Activated gamma-delta T cell treated with anti-CD3 and anti-CD28 coated beads, Interleukin-2, amount 50 U/mL, for 16 hours (primary cell): ENCODE measurements around the gene IL16.
"Not testable (repeated sequence)": the region's sequence is repeated elsewhere in the genome, so short reads cannot be mapped to it uniquely, and the experiment has no call there.

Experiments
- DNase-seq: peaks from one replicate; pipeline ENCODE4 v3.0.0-alpha.2; 2020; ENCODE audit warnings: low read depth

Gene IL16

DNA sequence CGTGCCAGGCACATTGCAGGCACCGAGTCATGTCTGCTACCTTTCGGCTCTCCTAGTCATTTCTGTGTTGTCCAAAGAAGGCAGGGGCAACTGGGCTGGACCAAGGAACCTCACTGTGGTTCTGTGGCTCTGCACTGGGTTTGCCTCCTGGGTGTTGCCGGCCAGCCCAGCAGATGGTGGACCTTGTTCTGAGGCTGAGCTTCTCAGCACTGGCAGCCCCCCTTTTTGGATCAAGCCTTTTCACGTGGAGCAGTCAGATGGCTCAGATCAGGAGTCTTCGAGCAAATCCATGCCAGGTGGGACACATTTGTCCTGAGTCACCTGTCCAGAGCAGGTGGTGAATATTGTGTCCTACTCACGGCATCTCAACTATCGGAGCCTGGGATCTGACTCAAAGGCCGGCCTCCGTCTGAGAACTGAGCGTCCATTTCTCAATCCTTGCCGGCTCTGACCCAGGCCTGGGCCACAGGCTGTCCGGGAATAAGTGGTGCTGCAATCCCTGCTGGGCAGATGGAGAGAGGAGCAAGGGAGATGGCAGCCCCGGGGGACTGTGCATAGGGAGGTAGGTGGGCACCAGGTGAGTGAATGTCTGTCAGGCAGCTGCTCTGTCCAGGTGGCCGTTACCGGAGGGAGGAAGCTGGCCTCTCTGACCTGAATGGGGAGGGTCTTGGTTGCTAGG, at the start of gene IL16:
IL16 (plus strand) TSS at position 304 of the 679 bp plus-strand sequence. CDS start 28,521 bp downstream, outside the sequence.
- no peak for DNase-seq

DNA sequence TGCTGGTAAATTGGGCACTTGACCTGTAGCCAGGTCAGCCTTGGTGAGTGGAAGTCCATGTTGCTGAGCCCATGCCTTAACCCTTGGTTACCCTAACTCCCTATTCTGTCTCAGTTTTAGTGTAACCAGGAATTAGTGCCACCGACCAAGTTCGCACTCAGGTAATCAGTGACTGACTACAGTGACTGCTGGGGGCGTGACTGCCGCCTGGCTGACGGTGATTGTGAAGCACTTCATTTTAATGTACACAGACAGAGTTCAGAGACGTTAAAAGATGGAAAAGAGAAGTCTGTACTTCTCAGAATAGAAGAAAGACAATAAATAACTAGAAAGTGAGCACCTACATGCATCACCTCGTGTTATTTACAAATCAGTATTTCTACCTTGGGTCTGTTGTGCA, 45.3 kb upstream of the IL16 start:
- no peak for DNase-seq

DNA sequence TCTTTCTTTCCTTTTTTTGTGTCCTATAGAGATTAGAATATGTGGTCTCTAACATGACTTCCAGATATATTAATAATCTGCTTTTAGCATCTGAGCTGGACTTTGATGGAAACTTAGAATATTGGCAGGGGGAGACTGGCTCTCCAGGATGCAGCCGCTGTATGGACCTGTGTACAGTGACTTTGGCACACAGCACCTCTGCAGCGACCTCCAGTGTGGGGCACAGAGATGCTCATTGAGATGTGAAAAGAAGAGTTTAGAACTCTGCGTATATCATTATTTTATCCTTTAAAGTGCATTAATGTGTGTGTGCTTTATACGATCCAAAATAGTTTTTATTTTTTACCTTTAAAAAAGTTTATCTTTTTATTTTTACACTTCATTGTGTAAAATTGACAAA, 44.3 kb upstream of the IL16 start:
- no peak for DNase-seq

DNA sequence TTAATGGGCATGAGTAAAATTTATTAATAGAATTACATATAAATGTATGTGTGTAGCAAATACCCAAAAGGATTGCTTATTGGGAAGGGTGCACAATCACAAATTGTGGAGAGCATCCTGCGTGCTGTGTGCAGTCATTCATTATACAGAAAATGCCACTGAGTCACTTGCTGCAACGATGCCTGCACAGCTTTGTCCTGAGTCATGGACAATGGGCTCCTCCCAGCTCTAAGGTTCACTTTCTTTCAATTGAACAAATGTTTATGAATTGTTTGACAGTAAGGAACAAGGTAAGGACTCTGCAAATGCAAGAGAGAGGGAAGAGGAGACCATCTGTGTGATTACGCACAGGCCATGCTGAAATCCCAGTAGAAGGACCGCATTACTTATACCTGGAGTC, 43.9 kb upstream of the IL16 start:
- no peak for DNase-seq

DNA sequence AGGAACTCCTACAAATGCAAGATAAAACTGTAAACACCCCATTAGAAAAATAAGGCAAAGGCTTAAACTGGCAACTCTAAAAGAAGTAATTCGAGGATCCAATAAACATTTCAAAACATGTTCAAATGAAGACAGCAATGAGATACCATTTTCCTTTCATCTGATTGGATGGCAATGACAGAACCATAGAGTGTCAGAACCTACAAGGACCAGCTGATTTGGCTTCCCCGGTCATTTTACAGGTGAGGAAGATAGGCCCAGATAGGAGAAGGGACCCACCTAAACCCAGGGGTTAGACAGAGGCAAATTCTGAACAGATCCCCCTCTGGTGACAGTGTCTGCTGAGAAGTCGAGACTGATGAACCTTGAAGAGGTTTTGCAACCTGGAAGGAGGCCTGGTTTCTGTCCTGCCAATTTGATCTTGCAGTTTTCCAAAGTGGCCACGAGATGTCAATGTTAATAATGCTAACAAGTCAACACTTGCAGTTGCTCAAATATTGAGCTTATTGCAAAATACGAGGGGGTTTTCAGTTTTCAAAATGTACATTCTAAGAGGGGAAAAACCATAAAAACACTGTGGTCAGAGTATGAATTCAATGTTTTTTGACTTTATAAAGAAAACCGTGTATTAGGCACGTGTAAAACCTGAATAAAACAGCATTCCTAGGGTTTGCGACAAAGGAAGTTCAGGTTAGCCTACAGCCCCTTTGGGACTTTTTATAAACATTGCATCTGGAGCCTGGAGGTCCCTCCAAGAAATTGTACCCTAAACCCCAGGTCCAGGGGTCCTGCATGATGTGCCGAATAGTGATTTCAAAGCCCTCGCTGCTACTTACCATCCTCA, 41.1 kb upstream of the IL16 start:
- no peak for DNase-seq

DNA sequence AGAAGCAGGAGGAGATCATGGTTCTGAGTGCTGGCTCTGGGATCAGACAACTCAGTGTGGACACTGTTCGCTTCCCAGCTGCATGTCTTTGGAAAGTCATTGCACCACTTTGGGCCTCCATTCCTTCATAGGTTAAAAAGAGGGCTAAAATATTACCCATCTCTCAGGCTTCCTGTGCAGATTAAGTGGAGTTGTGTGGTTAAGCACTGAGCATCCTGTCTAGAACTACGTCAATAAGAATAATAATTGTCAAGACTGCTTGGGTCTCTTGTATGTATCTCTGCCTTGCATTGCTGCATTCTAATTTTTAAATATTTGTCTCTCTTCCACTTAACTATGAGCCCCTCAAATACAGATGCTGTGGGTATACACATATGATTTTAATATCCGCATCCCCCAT, 40.4 kb upstream of the IL16 start:
- no peak for DNase-seq

DNA sequence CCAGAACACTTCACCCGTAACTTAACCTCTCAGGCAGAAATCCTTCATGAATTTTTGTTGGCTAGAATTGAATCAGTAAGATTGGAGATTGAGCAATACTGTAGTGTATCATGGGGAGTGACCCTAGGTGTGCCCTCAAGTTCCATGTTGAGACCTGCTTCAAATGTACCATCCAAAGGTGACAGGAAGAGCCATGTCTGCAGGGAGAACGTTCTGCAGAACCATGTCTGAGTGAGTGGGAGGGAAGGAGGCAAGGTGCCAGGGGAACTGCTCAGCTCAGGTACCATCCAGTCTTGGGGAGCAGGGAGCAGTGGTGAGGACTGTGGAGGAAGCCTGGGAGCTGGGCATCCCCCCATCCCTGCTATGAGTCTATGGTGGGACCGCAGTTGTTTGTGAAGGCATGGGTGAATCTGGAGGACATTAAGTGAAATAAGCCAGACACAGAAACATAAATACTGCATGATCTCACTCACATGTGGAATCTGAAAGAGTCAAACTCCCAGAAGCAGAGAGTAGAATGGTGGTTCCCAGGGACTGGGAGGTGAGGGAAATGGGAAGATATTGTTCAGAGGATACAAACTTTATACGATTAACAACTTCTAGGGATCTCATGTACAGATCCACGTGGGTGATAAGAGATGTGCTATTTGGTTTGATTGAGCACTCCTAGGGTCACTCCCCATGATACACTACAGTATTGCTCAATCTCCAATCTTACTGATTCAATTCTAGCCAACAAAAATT, 39.3 kb upstream of the IL16 start:
- no peak for DNase-seq

DNA sequence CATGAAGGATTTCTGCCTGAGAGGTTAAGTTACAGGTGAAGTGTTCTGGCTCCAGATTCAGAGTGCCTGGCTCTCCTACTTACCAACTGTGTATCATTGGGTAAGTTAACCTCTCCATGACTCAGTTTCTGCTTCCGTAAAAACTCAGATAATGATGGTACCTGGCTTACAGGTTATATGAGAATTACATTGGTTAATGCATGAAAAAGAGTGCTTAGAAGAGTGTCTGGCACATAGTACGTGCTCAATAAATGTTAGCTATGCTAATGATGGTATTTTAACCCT, 38.8 kb upstream of the IL16 start:
- no peak for DNase-seq

DNA sequence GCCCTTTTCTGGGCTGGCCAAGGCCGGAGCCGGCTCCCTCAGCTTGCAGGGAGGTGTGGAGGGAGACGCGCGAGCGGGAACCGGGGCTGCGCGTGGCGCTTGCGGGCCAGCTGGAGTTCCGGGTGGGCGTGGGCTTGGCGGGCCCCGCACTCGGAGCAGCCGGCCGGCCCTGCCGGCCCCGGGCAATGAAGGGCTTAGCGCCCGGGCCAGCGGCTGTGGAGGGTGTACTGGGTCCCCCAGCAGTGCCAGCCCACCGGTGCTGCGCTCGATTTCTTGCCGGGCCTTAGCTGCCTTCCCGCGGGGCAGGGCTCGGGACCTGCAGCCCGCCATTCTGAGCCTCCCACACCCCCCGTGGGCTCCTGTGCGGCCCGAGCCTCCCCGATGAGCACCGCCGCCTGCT, 38.1 kb upstream of the IL16 start:
- DNase-seq = not testable (repeated sequence)

DNA sequence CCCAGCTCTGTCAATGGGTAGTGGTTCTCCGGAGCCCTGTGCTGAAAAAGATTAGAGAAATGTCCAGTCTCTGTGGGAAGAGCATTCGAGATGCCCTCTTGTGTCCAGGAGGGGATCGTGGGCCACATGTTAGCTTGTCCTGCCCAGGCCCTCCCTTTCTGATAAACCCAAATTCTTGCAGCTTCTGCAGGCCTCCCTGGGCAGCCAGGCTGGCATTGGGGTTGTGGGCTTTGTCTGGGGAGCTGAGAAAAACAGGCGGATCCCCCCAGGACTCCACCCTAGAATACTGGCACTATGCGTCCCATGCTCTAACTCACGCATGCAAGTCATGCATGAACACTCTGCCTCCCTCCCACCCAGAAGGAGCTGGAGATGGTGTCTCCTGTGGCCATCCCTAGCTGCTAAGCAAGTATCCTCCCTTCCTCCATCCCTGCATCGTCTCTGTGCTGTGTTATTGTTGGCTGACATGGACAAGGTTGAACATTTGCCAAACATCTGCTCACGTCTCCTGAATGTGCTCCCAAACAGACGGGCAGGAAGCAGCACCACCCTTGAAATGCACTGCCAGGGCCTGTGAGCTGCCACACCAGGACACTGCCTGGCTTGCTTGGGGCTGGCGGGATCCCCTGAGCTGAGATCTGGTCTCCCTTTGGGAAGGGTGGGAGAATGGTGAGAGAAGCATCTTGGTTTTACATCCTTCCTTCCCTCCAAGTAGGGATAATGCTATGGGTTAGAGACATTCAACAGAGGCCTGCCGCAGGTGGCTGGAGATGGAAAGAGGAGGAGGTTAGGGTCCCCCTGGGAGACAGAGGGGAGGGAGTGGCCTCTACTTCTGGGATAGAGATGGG, 36.1 kb upstream of the IL16 start:
- DNase-seq = no peak

DNA sequence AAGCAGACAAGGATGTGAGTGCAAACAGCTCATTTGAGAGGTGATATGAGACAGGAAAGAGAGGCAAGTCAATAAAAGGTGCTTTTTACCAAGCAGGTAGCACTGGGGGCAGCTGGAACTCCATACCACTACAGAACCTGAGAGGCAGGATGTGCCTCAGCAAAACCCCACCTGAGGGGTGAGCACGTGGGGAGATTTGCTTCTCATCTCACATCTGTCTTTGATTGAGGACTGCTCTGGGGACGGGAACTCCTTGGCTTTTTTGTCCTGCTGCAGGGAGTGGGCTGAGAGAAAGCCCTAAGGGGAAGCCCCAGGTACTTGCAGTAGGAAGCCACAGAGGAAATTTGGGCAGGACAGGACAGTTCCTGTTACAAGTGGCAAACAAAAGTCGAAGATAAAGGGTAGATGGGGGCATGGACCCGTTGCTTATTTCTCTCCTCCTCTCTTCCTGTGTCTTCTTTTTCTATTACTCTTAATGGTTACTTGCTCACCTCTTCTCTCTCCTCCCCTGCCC, 35.5 kb upstream of the IL16 start:
- DNase-seq = no peak

DNA sequence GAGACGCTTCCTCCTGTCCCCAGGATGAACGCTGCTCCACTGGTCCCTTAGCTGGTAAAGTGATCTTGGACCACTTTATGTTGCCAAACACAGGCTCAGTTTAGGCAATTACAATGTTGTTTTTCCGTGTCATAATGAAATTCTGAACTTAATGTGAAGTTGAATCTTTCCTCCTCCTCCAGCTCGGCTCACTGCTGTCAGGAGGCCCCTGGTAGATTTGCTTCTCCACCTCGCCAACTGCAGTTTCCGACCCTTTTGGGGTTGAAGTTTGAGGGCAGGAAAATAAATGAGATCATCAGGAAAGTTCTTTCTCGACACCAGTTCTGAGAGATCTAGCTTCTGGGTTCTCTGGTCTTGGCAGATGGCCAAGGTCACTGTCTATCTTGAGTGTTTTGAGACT, 34.8 kb upstream of the IL16 start:
- no peak for DNase-seq

DNA sequence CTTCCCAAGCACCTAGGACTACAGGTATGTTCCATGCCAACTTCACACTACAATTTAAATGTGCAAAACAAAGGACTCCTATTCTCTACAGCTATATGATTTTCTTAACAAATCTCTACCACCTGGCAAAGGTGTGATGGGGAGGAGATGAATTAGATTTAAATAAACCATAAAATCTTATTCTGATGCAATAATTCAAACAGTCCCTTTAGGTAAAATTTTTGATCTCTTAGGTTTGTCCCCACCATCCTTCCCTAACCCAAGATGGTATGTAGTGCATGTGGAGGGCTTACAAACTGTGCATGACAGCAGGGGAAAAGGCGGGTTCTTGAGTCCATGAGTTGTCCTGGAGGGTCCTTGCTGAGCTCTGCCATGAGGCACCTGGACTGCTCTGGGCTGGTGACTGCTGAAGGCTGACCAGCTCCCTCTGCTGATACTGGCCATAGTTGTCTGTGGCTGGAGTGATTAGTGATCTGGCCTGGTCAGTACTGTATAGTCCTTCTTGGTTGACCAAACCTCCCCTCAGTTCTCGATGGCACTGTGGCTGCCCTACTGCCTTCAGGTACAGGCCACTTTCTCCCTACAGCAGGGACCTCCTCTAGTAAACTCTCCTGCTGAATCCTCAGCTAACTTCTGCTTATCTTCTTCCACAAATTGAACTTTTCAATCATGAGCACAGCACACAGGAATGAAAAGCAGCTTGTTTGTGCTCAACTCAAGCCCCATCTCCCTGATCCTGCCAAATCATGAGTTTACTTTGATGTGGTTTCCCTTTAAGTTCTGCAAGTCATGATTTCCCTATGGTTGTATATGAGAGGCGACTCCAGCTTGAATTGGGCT, 32.5 kb upstream of the IL16 start:
- DNase-seq = no peak

DNA sequence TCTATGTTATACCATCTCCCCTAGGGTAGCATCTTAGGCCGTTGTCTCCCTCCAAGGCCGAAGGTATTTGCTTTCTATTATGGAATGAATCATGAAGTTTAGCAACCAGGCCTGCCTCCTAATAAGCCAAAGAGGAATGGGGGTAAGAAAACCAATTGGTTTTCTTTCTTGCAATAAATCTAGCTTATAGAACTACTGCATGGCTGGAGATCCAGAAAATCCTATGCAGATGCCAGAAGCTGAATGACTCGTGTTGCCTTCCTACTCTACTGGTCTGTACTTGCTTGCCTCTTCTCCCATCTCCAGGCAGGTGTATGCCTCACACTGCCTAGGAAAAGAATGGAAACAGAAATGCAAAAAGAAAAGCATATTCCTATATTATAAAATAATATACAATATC, 31.1 kb upstream of the IL16 start:
- DNase-seq = no peak

DNA sequence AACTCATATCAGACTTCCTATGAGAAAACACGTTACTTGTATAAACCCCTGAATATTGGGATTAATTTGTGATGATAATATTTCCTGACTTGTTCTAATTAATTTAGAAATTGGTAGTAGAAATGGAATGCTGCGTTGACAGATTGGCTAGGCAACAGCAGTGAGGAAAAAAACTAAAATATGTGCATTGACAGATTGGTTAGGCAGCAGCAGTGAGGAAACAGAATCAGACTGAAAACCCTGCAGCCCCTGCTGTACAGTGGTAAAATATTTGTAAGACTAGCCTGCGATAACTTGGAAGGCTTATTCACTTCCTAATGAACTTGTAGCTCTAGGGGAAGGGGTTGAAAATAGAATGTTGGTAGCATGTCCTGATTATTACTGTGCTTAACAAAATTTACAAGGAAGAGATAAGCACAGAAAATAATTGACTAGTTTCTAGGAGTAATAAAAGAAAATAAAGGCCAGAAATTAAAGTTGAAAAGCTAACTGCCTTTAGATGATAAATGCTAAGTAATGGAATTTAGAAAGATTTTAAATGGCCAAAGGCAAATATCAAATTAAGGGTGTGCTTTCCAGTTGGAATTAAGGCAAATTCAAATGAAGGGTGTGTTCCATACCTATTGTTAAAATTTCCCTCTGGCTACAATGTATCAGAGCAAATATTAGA, 29.9 kb upstream of the IL16 start:
- DNase-seq = no peak

DNA sequence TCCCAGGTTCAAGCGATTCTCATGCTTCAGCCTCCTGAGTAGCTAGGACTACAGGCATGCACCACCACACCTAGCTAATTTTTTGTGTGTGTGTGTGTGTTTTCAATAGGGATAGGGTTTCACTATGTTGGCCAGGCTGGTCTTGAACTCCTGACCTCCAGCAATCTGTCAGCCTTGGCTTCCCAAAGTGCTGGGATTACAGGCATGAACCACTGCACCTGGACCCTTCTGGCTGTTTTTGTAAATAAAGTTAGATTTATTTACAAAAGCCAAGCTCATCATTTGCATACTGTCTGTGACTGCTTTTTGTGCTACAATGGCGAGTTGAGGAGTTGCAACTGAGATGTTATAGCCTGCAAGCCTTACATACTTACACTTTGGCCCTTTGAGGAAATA, 28.6 kb upstream of the IL16 start:
- no peak for DNase-seq

DNA sequence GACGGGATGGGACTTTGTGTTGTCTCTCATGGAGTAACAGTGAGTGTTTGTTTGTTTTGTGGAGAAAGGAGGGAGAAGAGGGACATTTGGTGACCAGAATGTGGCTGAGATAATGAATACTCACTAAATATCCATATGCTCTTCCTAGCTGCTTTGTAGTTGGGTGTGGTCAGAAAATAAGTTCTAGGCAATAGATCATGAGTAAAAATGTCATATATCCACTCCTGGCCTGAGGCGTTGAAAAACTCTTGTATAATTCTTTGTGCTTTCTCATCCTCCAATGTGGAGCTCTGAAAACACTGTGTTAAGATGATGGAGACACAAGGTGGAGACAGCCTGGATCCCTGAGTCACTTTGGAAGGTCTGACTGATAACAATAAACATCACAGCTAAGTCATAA, 28.0 kb upstream of the IL16 start:
- DNase-seq = no peak

DNA sequence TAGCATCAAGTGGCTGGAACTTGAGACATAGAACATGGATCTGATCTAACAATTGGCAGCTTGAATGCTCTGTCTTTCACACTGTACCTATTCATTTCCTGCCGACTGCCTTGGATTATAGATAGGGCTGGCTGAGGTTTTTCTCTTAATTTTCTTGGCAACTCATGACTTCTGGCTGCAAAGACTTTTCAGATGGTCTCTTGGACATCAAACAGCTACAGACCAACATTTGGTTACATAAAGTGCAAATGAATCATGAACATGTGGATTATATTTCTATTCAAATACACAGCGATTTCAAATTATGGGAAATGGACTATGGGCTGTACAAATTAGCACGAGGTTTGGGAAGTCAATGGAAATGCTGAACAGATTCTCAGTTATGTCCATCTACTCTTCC, 26.2 kb upstream of the IL16 start:
- DNase-seq = no peak

DNA sequence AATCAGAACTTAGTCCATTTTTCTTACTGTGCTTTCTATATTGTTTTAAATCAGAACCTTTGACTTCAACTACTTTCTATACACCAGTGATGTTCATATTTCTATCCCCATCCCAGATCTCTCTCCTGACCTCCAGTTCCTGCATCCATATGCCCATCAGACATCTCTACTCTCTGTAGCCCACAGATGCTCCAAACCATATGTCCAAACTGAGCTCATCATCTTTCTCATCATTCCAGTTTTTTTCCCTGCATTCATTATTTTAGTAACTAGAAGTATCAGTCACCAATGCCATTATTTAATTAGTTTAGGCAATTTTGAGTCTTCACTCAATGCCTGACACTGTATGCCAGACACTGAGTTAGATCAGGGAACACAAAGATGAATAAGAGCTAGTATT, 25.4 kb upstream of the IL16 start:
- DNase-seq = no peak

DNA sequence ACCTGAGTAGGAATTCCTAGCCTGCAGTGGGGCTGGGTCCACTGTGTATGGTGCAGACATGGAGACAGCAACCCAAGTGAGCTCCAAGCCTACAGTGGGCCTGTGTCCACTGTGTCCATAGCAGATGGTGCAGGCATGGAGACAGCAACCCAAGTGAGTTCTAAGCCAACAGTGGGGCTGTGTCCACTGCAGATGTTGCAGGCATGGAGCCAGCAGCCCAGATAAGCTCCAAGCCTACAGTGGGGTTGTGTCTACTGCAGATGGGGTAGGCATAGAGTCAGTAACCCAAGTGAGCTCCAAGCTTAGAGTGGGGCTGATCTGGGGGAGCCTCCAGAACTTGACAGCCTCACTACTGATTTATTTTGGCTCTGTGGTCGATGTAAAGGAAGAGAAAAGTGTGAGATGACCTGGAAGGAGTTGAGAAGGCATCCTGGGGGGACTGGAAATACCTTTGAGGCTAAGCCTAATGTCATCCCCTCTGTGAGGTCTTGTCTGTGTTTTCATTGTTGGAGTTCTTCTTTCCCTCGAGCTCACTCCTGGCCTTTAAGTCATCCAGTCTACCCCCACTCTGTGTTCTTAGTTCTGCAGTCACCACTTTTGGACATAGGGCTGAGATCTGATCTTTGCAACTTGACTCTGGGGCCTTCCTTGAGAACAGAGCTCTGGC, 22.4 kb upstream of the IL16 start:
- DNase-seq = no peak
